ENCODE results near the gene MPPE1.

MPPE1 gene

DNA sequence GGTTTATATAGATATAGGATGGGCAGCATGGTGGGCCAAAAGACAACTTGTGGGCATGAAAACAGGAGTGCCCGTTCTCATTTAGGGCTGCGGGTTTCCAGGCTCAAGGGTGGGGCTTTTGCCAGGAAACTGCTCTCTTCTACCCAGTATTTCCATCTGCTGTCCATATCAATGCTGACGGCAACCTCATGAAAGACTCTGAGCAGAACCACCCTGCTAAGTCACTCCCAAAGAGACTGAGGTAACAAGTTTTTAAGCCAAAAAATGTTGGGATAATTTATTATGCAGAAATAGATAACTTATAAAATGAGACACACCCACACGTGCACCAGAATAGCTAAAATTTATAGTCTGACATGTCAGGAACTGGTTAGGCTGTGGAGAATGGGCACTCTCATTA, 36.1 kb upstream of the MPPE1 start:
- H3K4me3 ChIP-seq (ENCODE audit: low read depth, low read length) = no peak overlapping the region
- DNase-seq (ENCODE audit: low read depth) = no peak
- TF ChIP-seq, protein P1, sequence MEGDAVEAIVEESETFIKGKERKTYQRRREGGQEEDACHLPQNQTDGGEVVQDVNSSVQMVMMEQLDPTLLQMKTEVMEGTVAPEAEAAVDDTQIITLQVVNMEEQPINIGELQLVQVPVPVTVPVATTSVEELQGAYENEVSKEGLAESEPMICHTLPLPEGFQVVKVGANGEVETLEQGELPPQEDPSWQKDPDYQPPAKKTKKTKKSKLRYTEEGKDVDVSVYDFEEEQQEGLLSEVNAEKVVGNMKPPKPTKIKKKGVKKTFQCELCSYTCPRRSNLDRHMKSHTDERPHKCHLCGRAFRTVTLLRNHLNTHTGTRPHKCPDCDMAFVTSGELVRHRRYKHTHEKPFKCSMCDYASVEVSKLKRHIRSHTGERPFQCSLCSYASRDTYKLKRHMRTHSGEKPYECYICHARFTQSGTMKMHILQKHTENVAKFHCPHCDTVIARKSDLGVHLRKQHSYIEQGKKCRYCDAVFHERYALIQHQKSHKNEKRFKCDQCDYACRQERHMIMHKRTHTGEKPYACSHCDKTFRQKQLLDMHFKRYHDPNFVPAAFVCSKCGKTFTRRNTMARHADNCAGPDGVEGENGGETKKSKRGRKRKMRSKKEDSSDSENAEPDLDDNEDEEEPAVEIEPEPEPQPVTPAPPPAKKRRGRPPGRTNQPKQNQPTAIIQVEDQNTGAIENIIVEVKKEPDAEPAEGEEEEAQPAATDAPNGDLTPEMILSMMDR (conservative IDR thresholded peaks at IDR 0.05; ENCODE audit: low read depth, low read length) = no peak

DNA sequence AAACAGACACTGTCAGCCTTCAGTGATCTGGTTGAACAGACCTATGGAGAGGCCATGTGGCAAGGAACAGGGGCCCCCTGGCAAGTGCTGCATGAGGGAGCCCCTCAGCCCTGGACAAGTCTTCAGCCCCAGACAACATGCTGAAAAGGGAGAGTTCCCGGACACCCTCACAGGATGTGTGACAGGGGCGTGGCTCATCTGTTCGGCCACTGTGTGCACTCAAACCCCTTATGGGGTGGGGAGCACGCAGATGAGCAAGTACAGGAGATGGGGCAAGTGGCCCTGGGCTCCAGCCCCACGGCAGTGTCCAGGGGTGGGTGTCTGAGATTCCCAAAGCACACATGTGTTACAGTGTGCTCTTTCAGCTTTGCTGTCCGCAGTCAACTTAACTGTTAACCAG, 35.4 kb upstream of the MPPE1 start:
- H3K4me3 ChIP-seq (ENCODE audit: low read depth, low read length) = no peak overlapping the region
- TF ChIP-seq, protein P1 (conservative IDR thresholded peaks at IDR 0.05; ENCODE audit: low read depth, low read length) = no peak
- DNase-seq (ENCODE audit: low read depth) = no peak

DNA sequence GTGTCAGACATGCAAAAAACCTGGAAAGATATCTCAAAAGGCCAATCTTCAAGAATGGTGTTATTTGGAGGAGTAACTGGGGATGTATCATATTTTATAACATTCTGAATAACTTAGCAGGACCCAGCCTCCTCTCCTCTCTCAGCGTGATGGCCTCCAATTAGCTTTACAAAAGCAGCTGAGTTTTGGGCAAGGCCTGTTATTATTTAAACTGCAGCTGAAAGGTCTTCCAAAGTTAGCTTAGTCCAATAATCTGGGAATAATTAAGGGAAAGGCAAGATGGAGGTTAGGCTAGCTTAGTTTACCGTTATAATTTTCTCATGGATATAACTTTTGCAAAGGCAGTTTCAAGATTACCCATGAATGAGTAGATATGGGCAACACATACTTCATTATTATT, 32.8 kb upstream of the MPPE1 start:
- DNase-seq (ENCODE audit: low read depth) = no peak
- TF ChIP-seq, protein P1 (conservative IDR thresholded peaks at IDR 0.05; ENCODE audit: low read depth, low read length) = no peak
- no peak overlapping the region for H3K4me3 ChIP-seq (ENCODE audit: low read depth, low read length)

DNA sequence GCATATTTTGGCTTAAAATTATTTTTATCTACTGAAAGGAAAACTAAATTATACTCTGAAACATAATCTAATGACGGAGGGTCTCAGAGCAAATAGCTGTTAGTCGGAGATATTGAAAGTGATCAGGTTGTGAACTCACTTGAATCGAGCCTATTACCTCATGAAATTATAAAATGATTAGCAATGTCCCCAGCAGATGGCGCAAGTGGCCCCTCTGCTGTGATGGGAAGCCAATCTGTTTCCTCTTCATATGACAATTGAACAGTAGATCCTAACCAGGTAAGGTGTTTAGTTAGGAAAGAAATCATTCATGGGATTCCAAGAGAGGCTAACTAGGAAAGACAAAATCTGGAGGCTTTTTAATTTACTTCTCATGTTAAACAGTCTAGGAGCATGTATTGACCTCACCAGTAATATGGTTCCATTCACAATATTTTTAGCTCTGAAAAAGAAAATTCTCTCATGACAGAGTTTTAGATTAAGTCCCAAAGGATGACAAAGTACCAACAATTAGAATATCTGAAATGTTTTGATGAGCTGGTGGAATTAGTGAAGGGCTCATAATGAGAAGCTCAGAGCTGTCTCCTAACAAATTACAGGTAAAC, 29.9 kb upstream of the MPPE1 start:
- TF ChIP-seq, protein P1 (conservative IDR thresholded peaks at IDR 0.05; ENCODE audit: low read depth, low read length) = peak; percentile 86
- no peak overlapping the region for H3K4me3 ChIP-seq (ENCODE audit: low read depth, low read length)
- DNase-seq (ENCODE audit: low read depth) = peak; percentile 78

DNA sequence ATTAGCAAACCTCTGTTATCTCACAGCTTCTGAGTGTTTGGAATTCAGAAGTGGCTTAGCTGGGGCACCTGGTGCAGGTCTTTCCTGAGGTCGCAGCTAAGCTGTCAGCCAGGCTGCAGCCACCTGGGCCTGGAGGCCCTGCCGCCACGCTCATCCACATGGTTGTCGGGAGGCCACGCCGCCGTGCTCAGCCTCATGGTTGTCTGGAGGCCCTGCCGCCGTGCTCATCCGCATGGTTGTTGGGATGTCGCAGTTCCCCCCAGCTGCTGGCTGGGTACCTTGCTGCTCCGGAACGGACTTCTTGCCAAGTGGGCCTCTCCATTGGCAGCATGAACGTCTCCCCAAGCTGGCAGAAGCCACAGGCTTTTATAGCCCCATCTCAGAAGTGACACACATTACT, 24.3 kb upstream of the MPPE1 start:
- TF ChIP-seq, protein P1 (conservative IDR thresholded peaks at IDR 0.05; ENCODE audit: low read depth, low read length) = no peak
- DNase-seq (ENCODE audit: low read depth) = no peak
- H3K4me3 ChIP-seq (ENCODE audit: low read depth, low read length) = no peak overlapping the region

DNA sequence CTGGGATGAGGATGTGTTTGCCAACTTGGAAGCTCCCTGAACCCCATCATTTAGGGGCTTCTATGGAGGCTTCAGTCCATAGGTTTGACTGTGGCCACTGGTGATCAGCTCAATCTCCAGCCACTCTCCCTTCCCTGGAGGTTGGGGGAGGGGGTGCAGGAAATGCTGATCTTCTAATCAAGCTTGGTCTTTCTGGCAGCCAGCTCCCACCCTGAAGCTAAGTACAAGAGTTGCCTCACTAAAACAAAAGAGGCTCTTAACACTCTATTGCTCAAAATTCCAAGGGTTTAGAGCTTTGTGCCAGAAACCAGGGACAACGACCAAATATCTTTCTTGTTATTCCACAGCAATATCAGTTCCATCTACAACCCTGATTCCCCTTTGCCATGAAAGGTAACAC, 19.4 kb upstream of the MPPE1 start:
- no peak for DNase-seq (ENCODE audit: low read depth)
- TF ChIP-seq, protein P1 (conservative IDR thresholded peaks at IDR 0.05; ENCODE audit: low read depth, low read length) = no peak
- H3K4me3 ChIP-seq (ENCODE audit: low read depth, low read length) = no peak overlapping the region

DNA sequence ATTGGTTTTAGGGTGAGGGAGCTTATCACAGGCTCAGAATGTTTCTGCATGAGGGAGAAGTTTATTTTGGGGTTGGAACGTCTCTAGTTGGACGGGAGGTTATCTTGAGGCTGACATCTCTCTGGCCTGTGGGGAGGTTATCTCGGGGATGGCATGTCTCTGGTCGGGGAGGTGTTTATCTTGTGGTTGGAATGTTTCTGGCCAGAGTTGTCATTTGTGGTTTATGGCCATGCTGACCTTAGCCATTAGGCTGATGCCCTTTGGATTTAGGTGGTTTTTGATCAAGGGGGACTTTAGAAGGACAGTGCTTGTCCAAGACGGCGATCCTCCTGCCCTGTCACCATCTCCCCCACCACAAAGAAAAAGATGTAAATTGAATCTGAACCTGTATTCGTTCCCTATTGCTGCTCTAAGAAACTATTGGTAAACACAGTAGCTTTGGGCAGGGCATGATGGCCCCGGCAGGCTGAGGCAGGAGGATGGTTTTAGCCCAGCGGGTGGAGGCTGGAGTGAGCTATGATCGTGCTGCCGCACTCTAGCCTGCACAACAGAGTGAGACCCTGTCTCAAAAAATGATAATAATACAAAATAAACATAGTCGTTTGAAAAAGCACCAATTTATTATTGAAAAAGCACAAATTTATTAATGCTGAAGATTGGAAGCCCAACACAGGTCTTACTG, 17.8 kb upstream of the MPPE1 start:
- TF ChIP-seq, protein P1 (conservative IDR thresholded peaks at IDR 0.05; ENCODE audit: low read depth, low read length) = no peak
- DNase-seq (ENCODE audit: low read depth) = no peak
- no peak overlapping the region for H3K4me3 ChIP-seq (ENCODE audit: low read depth, low read length)
